Prostate gland (tissue), 2 donors: ENCODE measurements around the gene DIPK1C.

ENCODE experiments used
- CTCF ChIP-seq, 4 experiments: fragments of 200-600 bp in 2 of 4; fragments of 450-650 bp in 2 of 4; sonication (generic) in 2 of 4; IDR thresholded peaks; 1 replicate in 3 of 4; 2 replicates in 1 of 4; pipeline ENCODE4 v1.5.1; 2016 to 2019; ENCODE audit warnings: antibody characterized with exemption in 4 of 4, mild to moderate bottlenecking in 2 of 4, moderate library complexity in 2 of 4
- POLR2A ChIP-seq: fragments of 450-650 bp; IDR thresholded peaks from one replicate; pipeline ENCODE4 v1.6.1; 2016; ENCODE audit warnings: antibody characterized with exemption, mild to moderate bottlenecking
- POLR2AphosphoS5 ChIP-seq: sonication (generic); formaldehyde crosslinking; IDR thresholded peaks from one replicate; pipeline ENCODE4 v1.6.1; 2017; ENCODE audit warnings: antibody characterized with exemption

GRCh38 chr18:74425876-74426275 is 31.2 kb downstream of the DIPK1C start:
- TF ChIP-seq POLR2A, result no peak
- no peak for TF ChIP-seq CTCF (IDR thresholded peaks at IDR 0.05)
- TF ChIP-seq POLR2AphosphoS5, result no peak
